HepG2 (cell line): Measurements from ENCODE around the gene PGS1. TPM values are rescaled to one million over a fixed set of nuclear protein-coding genes. Genes with fewer than 3 reads are reported as not detected.

Experiments
- ARNT2 ChIP-seq: sonication (generic); formaldehyde crosslinking; IDR thresholded peaks from 2 replicates; pipeline ENCODE4 v1.8.0; 2022; ENCODE audit warnings: mild to moderate bottlenecking, low read depth, missing genetic modification reagents, moderate library complexity
- ATF3 ChIP-seq: sonication (generic); formaldehyde crosslinking; IDR thresholded peaks from 2 replicates; pipeline ENCODE4 v1.4.0; 2020; ENCODE audit warnings: missing genetic modification reagents
- CEBPB ChIP-seq: IDR thresholded peaks from 2 replicates; pipeline ENCODE4 v1.6.1; 2011; ENCODE audit warnings: low read depth, low read length, improper control_type of control experiment, borderline replicate concordance
- ETS1 ChIP-seq: sonication (generic); formaldehyde crosslinking; IDR thresholded peaks from 2 replicates; pipeline ENCODE4 v1.4.0; 2020; ENCODE audit warnings: missing genetic modification reagents
- GPN1 ChIP-seq: sonication (generic); formaldehyde crosslinking; IDR thresholded peaks from 2 replicates; pipeline ENCODE4 v1.5.1; 2020; ENCODE audit warnings: missing genetic modification reagents, borderline replicate concordance
- MNT ChIP-seq: fragments of 450-650 bp; IDR thresholded peaks from 2 replicates; pipeline ENCODE4 v1.6.1; 2016
- NCOA5 ChIP-seq: sonication (generic); formaldehyde crosslinking; IDR thresholded peaks from 2 replicates; pipeline ENCODE4 v1.4.0; 2020; ENCODE audit warnings: missing genetic modification reagents
- NR2F6 ChIP-seq, 2 experiments: IDR thresholded peaks; 2 replicates each; pipeline ENCODE4 v1.6.1; 2016; ENCODE audit warnings: antibody characterized with exemption in 1 of 2, mild to moderate bottlenecking in 1 of 2
- PAF1 ChIP-seq: IDR thresholded peaks from 2 replicates; pipeline ENCODE4 v1.6.1; 2016; ENCODE audit warnings: missing genetic modification reagents, missing compliant biosample characterization
- RNF2 ChIP-seq: fragments of 450-650 bp; conservative IDR thresholded peaks from 2 replicates; pipeline ENCODE4 v1.6.1; 2016; ENCODE audit warnings: low read depth
- TERF1 ChIP-seq: sonication (generic); formaldehyde crosslinking; IDR thresholded peaks from 2 replicates; pipeline ENCODE4 v1.8.0; 2022; ENCODE audit warnings: mild to moderate bottlenecking, missing genetic modification reagents, moderate library complexity
- ZBTB2 ChIP-seq: sonication (generic); formaldehyde crosslinking; IDR thresholded peaks from 2 replicates; pipeline ENCODE4 v1.8.0; 2022; ENCODE audit warnings: low read depth, missing genetic modification reagents
- ZNF136 ChIP-seq: sonication (generic); formaldehyde crosslinking; IDR thresholded peaks from 2 replicates; pipeline ENCODE4 v1.8.1; 2022; ENCODE audit warnings: low read depth, mild to moderate bottlenecking, moderate library complexity, missing genetic modification reagents
- ZNF280D ChIP-seq: sonication (generic); formaldehyde crosslinking; IDR thresholded peaks from 2 replicates; pipeline ENCODE4 v1.5.1; 2020; ENCODE audit warnings: mild to moderate bottlenecking, missing genetic modification reagents
- ZNF329 ChIP-seq: sonication (generic); formaldehyde crosslinking; IDR thresholded peaks from 2 replicates; pipeline ENCODE4 v1.9.0; 2021; ENCODE audit warnings: low read depth, mild to moderate bottlenecking, missing genetic modification reagents
- ZNF441 ChIP-seq: sonication (generic); formaldehyde crosslinking; IDR thresholded peaks from 2 replicates; pipeline ENCODE4 v1.7.0; 2021; ENCODE audit warnings: missing genetic modification reagents, borderline replicate concordance
- ZNF720 ChIP-seq: sonication (generic); formaldehyde crosslinking; IDR thresholded peaks from 2 replicates; pipeline ENCODE4 v1.4.0; 2020; ENCODE audit warnings: missing genetic modification reagents
- ZNF776 ChIP-seq: sonication (generic); formaldehyde crosslinking; IDR thresholded peaks from 2 replicates; pipeline ENCODE4 v1.4.0; 2020; ENCODE audit warnings: mild to moderate bottlenecking, missing genetic modification reagents
- ZNF790 ChIP-seq: sonication (generic); formaldehyde crosslinking; IDR thresholded peaks from 2 replicates; pipeline ENCODE4 v1.8.0; 2022; ENCODE audit warnings: missing genetic modification reagents, mild to moderate bottlenecking, borderline replicate concordance
- ZNF841 ChIP-seq: sonication (generic); formaldehyde crosslinking; IDR thresholded peaks from 2 replicates; pipeline ENCODE4 v1.8.1; 2023; ENCODE audit warnings: missing genetic modification reagents, borderline replicate concordance
- polyA plus RNA-seq, 8 experiments: library from polyadenylated mRNA; depleted of rRNA in 3 of 8; stranded (reverse) in 7 of 8; unstranded in 1 of 8; fragments of >200 nt; fragmentation: Illumina TruSeq in 4 of 8; extraction: Trizol in 4 of 8; gene quantifications; 2 replicates each; pipeline versions ENCODE4 v1.2.1 to v1.2.3, GENCODE V29; 2011 to 2016; ENCODE audit warnings: low read depth in 4 of 8, missing spikeins in 1 of 8, mixed read lengths in 1 of 8; ENCODE audit not compliant: insufficient read depth in 1 of 8
- total RNA-seq, 5 experiments: library from RNA; depleted of rRNA; stranded (reverse); fragments of >200 nt; fragmentation: Illumina TruSeq; extraction: Trizol; gene quantifications; 2 replicates each; pipeline ENCODE4 v1.2.3, GENCODE V29; 2016; ENCODE audit warnings: low read depth in 1 of 5

Gene PGS1
- total and polyA plus RNA-seq, 2 of the 13 experiments (the other 11 are each of a cell fraction or from before 2014, with no cell fraction given) = 25.9 to 31.5 TPM

GRCh38 chr17:78355045-78355641 lies 23.3 kb upstream of the PGS1 start (continued):
- no peak for TF ChIP-seq MNT
- TF ChIP-seq ZNF280D (CRISPR knock-in tag) = no peak
- no peak for TF ChIP-seq PAF1 (CRISPR knock-in tag)
- TF ChIP-seq ZNF441 (CRISPR knock-in tag) = 0 out of 2 replicates have a peak, but pooled peaks have one; percentile 54
- TF ChIP-seq ATF3 = no peak
- no peak for TF ChIP-seq ZNF136 (CRISPR knock-in tag)
- no peak for TF ChIP-seq NCOA5
- no peak for TF ChIP-seq ZNF329 (CRISPR knock-in tag)
- no peak for TF ChIP-seq ZNF776
- no peak for TF ChIP-seq ZNF790 (CRISPR knock-in tag)
- TF ChIP-seq GPN1 (CRISPR knock-in tag) = no peak
- TF ChIP-seq RNF2 = no peak
- TF ChIP-seq ZNF841 (CRISPR knock-in tag) = no peak
- peak; percentile 66 for TF ChIP-seq NR2F6 (IDR thresholded peaks at IDR 0.05)
- TF ChIP-seq NR2F6 (CRISPR knock-in tag; IDR thresholded peaks at IDR 0.05) = peak; percentile 81
- no peak for TF ChIP-seq CEBPB
- TF ChIP-seq ZNF720 (CRISPR knock-in tag) = no peak
- no peak for TF ChIP-seq ZBTB2
- TF ChIP-seq ETS1 (CRISPR knock-in tag) = no peak
- TF ChIP-seq ARNT2 = no peak
- TF ChIP-seq TERF1 (CRISPR knock-in tag) = no peak
